ENCODE measurements around the gene DPF3. TPM values are rescaled to one million over a fixed set of nuclear protein-coding genes. Genes with fewer than 3 reads are reported as not detected.

The DPF3 gene
- total and polyA plus RNA-seq, 9 of the 15 experiments (the other 6 are each of a cell fraction or from before 2014, with no cell fraction given): 0.21 to 4.9 (median 1.2) TPM

- no peak for ATAC-seq
- no peaks in the 10 kb centered on the region for H3K36me3 ChIP-seq (ENCODE audit: control insufficient read depth, insufficient read depth, low read length)
- ChIA-PET CTCF (ENCODE audit: low intra/inter-chr PET ratio) (no interaction called here), POLR2A (interaction anchor here (1.1 kb wide), 2 partner anchors 12 to 26 kb away, joined by 3 to 4 read pairs; partner anchors contain the start of gene DPF3)
- no peaks in the 10 kb centered on the region for H3K27me3 ChIP-seq (ENCODE audit: control insufficient read depth in 2 of 2, insufficient read depth in 2 of 2, low read length in 2 of 2)
- no TSS peak for BruUV-seq (replicated peaks)
- intact Hi-C loops (cut with micrococcal nuclease): no loop called here
- FAIRE-seq: no peak
- H3K9ac ChIP-seq (ENCODE audit: insufficient read depth in 1 of 2, low read depth in 2 of 2, low read length in 2 of 2): no peak overlapping the region
- H3K79me2 ChIP-seq (ENCODE audit: control insufficient read depth, insufficient read depth, low read length): no peaks in the 10 kb centered on the region
- H3K27ac ChIP-seq (ENCODE audit: extremely low read depth, low read depth, low read length): no peak overlapping the region
- no peak overlapping the region for H3K4me3 ChIP-seq
- no peaks in the 10 kb centered on the region for H4K20me1 ChIP-seq (replicated peaks; ENCODE audit: control insufficient read depth, insufficient read depth, low read length)
- no peaks in the 10 kb centered on the region for H3K9me1 ChIP-seq (ENCODE audit: control insufficient read depth, insufficient read depth, low read length)
- in situ Hi-C loops (cut with MboI): no loop called here
- 33% methylated on average over 1 of the region's 1 CpG for WGBS (ENCODE audit: insufficient coverage, low coverage, missing lambda C conversion rate)
- H2AFZ ChIP-seq (ENCODE audit: low read depth, low read length): no peak overlapping the region
- H3K4me1 ChIP-seq (replicated peaks in 1 of 2; ENCODE audit: control insufficient read depth in 2 of 2, insufficient read depth in 2 of 2, low read length in 2 of 2): peaks cover 0 to 6% of the 10 kb centered on the region in 2 experiments; a peak in 3 of 5 replicates
- no peak for DNase-seq (ENCODE audit: extremely low read depth in 1 of 4, low spot score in 3 of 4)
- no peak overlapping the region for H3K4me2 ChIP-seq (ENCODE audit: insufficient read depth, low read length)
- no peaks in the 10 kb centered on the region for H3K9me3 ChIP-seq (replicated peaks; ENCODE audit: control insufficient read depth, insufficient read depth, low read depth, low read length)
- TF ChIP-seq ZNF316 (IDR thresholded peaks at IDR 0.05) (peak; percentile 92), MAFF (IDR thresholded peaks at IDR 0.05; ENCODE audit: low read length) (peak; percentile 86), MAFG (tag; conservative IDR thresholded peaks at IDR 0.05) (peak; percentile 75), MAFK (IDR thresholded peaks at IDR 0.05; ENCODE audit: low read length) (peak; percentile 78), HIVEP1 (CRISPR knock-in tag; IDR thresholded peaks at IDR 0.05) (no peak), PCBP2 (IDR thresholded peaks at IDR 0.05; ENCODE audit: low read depth, low read length, poor library complexity, severe bottlenecking) (no peak), RBM34 (IDR thresholded peaks at IDR 0.05; ENCODE audit: borderline replicate concordance, insufficient read depth, low read length) (no peak), PHB2 (IDR thresholded peaks at IDR 0.05; ENCODE audit: low read depth) (no peak), ZKSCAN8 (CRISPR knock-in tag; IDR thresholded peaks at IDR 0.05) (no peak), C11orf30 (IDR thresholded peaks at IDR 0.05; ENCODE audit: low read depth) (peak; percentile 76), SAFB (IDR thresholded peaks at IDR 0.05; ENCODE audit: borderline replicate concordance, low read depth, low read length) (no peak), NR2C1 (IDR thresholded peaks at IDR 0.05) (no peak), NR2C1 (tag; IDR thresholded peaks at IDR 0.05) (no peak), TCFL5 (CRISPR knock-in tag; conservative IDR thresholded peaks at IDR 0.05) (no peak), ZNF444 (CRISPR knock-in tag; IDR thresholded peaks at IDR 0.05) (no peak), RCOR1 (IDR thresholded peaks at IDR 0.05; ENCODE audit: borderline replicate concordance in 1 of 2, low read depth in 2 of 2, low read length in 2 of 2) (no peak)
These were observed 11.9 kb downstream of the DPF3 start for GRCh38 chr14:72882047-72882446.

All from K562 (cell line).